ENCODE results near the gene DNHD1. TPM values are rescaled to one million over a fixed set of nuclear protein-coding genes. Genes with fewer than 3 reads are reported as not detected.

DNHD1 gene
- total RNA-seq, 1 experiment from 2014 or later, result 11.5 TPM

DNA sequence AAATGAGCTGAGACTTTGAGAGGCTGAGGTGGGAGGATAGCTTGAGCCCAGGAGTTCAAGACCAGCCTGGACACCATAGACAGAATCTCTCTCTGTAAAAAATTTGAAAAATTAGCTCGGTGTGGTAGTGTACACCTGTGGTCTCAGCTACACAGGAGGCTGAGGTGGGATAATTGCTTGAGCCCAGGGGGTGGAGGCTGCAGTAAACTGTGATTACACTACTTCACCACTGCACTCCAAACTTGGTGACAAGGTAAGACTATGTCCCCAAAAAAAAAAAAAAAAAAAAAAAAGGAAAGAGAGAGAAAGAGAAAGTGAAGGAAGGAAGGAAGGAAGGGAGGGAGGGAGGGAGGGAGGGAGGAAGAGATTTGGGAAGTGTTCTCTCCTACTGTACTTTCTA is 81.1 kb downstream of the DNHD1 start (continued):
- TF ChIP-seq, protein P1, sequence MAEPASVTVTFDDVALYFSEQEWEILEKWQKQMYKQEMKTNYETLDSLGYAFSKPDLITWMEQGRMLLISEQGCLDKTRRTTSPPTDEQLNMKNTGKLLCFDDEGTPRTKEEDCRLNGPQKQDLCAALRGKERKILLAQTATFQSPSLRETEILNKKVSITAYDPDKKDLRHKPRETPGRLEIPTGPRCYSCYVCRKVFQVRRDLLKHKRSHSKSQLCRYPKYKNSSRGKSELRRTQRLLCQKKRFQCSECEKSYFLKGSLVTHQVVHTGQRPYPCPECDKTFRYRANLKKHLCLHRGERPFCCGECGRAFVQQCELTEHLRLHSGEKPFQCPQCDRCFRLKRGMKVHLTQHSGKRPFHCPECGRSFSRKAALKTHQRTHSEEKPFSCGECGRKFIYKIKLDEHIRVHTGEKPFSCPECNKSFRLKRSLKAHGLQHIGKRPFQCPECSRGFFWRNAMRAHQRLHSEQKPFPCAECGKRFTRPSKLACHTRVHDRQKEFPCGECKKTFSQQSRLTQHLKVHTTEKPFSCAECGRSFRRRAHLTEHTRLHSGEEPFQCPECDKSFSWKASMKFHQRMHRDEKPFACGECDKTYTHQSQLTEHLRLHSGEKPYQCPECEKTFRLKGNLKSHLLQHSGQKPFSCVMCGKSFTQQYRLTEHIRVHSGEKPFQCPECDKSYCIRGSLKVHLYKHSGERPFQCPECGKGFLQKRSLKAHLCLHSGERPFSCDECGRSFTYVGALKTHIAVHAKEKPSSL (CRISPR knock-in tag; conservative IDR thresholded peaks at IDR 0.05), result no peak
- TF ChIP-seq, protein P2, sequence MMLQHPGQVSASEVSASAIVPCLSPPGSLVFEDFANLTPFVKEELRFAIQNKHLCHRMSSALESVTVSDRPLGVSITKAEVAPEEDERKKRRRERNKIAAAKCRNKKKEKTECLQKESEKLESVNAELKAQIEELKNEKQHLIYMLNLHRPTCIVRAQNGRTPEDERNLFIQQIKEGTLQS (CRISPR knock-in tag; conservative IDR thresholded peaks at IDR 0.05), result no peak
- TF ChIP-seq, protein P3, sequence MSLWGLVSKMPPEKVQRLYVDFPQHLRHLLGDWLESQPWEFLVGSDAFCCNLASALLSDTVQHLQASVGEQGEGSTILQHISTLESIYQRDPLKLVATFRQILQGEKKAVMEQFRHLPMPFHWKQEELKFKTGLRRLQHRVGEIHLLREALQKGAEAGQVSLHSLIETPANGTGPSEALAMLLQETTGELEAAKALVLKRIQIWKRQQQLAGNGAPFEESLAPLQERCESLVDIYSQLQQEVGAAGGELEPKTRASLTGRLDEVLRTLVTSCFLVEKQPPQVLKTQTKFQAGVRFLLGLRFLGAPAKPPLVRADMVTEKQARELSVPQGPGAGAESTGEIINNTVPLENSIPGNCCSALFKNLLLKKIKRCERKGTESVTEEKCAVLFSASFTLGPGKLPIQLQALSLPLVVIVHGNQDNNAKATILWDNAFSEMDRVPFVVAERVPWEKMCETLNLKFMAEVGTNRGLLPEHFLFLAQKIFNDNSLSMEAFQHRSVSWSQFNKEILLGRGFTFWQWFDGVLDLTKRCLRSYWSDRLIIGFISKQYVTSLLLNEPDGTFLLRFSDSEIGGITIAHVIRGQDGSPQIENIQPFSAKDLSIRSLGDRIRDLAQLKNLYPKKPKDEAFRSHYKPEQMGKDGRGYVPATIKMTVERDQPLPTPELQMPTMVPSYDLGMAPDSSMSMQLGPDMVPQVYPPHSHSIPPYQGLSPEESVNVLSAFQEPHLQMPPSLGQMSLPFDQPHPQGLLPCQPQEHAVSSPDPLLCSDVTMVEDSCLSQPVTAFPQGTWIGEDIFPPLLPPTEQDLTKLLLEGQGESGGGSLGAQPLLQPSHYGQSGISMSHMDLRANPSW (CRISPR knock-in tag; conservative IDR thresholded peaks at IDR 0.05; ENCODE audit: low read depth), result no peak
- no peak for TF ChIP-seq TEAD4 (CRISPR knock-in tag; IDR thresholded peaks at IDR 0.05)

DNA sequence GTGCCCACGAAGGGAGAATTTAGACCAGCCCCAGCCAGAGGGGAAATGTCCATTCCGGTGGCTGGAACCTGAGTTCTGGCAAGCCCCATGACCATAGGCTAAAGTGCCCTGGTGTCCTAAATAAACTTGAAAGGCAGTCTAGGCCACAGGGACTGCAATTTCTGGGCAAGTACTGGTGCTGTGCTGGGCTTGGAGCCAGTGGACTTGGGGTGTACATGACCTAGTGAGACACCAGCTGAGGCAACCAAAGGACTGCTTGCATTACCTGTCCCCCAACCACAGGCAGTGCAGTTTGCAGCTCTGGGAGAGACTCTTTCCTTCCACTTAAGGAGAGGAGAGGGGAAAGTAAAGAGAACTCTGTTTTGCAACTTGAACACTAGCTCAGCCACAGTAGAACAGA is 82.6 kb downstream of the DNHD1 start:
- Mint-ChIP-seq H3K4me3 (no peak overlapping the region), H3K4me1 (no peaks in the 10 kb centered on the region), H3K27me3 (ENCODE audit: low read depth) (no peaks in the 10 kb centered on the region), H3K27ac (no peak overlapping the region), H3K36me3 (peaks cover 3% of the 10 kb centered on the region), H3K9me3 (peaks cover 24% of the 10 kb centered on the region)
- DNase-seq (ENCODE audit: low spot score) (no peak), ATAC-seq (no peak)
- TF ChIP-seq TP53 (CRISPR knock-in tag; IDR thresholded peaks at IDR 0.05) (no peak), KAT7 (CRISPR knock-in tag; IDR thresholded peaks at IDR 0.05; ENCODE audit: borderline replicate concordance) (no peak), NFE2L1 (CRISPR knock-in tag; IDR thresholded peaks at IDR 0.05) (no peak), MYBL2 (CRISPR knock-in tag; IDR thresholded peaks at IDR 0.05) (no peak), CREM (CRISPR knock-in tag; IDR thresholded peaks at IDR 0.05) (no peak), ETV6 (CRISPR knock-in tag; IDR thresholded peaks at IDR 0.05) (no peak)
- TF ChIP-seq, protein P2 (CRISPR knock-in tag; conservative IDR thresholded peaks at IDR 0.05), result no peak
- ChIA-PET POLR2A (no interaction called here), CTCF (interaction anchor here (1.3 to 1.6 kb wide), 2 partner anchors 9 to 48 kb away, joined by 4 read pairs; no protein-coding TSS in a partner anchor)

DNA sequence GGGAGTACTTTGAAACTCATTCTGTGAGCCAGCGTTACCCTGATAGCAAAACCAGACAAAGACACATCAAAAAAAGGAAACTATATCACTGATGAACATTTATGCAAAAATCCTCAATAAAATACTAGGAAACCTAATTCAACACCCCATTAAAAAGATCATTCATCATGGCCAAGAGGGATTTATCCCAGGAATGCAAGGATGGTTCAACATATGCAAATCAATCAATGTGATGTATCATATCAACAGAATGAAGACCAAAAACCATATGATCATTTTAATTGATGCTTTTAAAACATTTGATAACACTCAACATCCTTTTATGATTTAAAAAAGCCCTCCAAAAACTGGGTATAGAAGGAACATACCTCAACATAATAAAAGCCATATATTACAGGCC is 86.5 kb downstream of the DNHD1 start:
- CTCF ChIA-PET, result no interaction called here
- TF ChIP-seq EMX1 (CRISPR knock-in tag; IDR thresholded peaks at IDR 0.05) (no peak), ZNF219 (CRISPR knock-in tag; IDR thresholded peaks at IDR 0.05; ENCODE audit: borderline replicate concordance) (no peak), ESRRA (CRISPR knock-in tag; IDR thresholded peaks at IDR 0.05; ENCODE audit: borderline replicate concordance) (no peak), ZNF416 (CRISPR knock-in tag; IDR thresholded peaks at IDR 0.05) (no peak), SOX15 (CRISPR knock-in tag; IDR thresholded peaks at IDR 0.05) (no peak), SMAD4 (CRISPR knock-in tag; IDR thresholded peaks at IDR 0.05) (no peak), ETV6 (CRISPR knock-in tag; IDR thresholded peaks at IDR 0.05) (no peak), NR2C2 (CRISPR knock-in tag; IDR thresholded peaks at IDR 0.05) (no peak), TEAD4 (CRISPR knock-in tag; IDR thresholded peaks at IDR 0.05) (no peak), TEAD1 (CRISPR knock-in tag; IDR thresholded peaks at IDR 0.05) (no peak)
- TF ChIP-seq, protein P4, sequence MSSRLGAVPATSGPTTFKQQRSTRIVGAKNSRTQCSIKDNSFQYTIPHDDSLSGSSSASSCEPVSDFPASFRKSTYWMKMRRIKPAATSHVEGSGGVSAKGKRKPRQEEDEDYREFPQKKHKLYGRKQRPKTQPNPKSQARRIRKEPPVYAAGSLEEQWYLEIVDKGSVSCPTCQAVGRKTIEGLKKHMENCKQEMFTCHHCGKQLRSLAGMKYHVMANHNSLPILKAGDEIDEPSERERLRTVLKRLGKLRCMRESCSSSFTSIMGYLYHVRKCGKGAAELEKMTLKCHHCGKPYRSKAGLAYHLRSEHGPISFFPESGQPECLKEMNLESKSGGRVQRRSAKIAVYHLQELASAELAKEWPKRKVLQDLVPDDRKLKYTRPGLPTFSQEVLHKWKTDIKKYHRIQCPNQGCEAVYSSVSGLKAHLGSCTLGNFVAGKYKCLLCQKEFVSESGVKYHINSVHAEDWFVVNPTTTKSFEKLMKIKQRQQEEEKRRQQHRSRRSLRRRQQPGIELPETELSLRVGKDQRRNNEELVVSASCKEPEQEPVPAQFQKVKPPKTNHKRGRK (CRISPR knock-in tag; IDR thresholded peaks at IDR 0.05; ENCODE audit: borderline replicate concordance), result no peak
- TF ChIP-seq, protein P5, sequence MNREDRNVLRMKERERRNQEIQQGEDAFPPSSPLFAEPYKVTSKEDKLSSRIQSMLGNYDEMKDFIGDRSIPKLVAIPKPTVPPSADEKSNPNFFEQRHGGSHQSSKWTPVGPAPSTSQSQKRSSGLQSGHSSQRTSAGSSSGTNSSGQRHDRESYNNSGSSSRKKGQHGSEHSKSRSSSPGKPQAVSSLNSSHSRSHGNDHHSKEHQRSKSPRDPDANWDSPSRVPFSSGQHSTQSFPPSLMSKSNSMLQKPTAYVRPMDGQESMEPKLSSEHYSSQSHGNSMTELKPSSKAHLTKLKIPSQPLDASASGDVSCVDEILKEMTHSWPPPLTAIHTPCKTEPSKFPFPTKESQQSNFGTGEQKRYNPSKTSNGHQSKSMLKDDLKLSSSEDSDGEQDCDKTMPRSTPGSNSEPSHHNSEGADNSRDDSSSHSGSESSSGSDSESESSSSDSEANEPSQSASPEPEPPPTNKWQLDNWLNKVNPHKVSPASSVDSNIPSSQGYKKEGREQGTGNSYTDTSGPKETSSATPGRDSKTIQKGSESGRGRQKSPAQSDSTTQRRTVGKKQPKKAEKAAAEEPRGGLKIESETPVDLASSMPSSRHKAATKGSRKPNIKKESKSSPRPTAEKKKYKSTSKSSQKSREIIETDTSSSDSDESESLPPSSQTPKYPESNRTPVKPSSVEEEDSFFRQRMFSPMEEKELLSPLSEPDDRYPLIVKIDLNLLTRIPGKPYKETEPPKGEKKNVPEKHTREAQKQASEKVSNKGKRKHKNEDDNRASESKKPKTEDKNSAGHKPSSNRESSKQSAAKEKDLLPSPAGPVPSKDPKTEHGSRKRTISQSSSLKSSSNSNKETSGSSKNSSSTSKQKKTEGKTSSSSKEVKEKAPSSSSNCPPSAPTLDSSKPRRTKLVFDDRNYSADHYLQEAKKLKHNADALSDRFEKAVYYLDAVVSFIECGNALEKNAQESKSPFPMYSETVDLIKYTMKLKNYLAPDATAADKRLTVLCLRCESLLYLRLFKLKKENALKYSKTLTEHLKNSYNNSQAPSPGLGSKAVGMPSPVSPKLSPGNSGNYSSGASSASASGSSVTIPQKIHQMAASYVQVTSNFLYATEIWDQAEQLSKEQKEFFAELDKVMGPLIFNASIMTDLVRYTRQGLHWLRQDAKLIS (CRISPR knock-in tag; IDR thresholded peaks at IDR 0.05; ENCODE audit: borderline replicate concordance), result no peak
- TF ChIP-seq, protein P6, sequence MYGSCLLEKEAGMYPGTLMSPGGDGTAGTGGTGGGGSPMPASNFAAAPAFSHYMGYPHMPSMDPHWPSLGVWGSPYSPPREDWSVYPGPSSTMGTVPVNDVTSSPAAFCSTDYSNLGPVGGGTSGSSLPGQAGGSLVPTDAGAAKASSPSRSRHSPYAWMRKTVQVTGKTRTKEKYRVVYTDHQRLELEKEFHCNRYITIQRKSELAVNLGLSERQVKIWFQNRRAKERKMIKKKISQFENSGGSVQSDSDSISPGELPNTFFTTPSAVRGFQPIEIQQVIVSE (CRISPR knock-in tag; IDR thresholded peaks at IDR 0.05; ENCODE audit: borderline replicate concordance), result no peak
- TF ChIP-seq, protein P7, sequence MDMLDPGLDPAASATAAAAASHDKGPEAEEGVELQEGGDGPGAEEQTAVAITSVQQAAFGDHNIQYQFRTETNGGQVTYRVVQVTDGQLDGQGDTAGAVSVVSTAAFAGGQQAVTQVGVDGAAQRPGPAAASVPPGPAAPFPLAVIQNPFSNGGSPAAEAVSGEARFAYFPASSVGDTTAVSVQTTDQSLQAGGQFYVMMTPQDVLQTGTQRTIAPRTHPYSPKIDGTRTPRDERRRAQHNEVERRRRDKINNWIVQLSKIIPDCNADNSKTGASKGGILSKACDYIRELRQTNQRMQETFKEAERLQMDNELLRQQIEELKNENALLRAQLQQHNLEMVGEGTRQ (CRISPR knock-in tag; IDR thresholded peaks at IDR 0.05), result no peak

More for the DNA sequence above, 86.5 kb downstream of the DNHD1 start:
- Mint-ChIP-seq H3K4me1 (no peaks in the 10 kb centered on the region), H3K27ac (no peak overlapping the region), H3K4me3 (no peak overlapping the region), H3K9me3 (peaks cover 34% of the 10 kb centered on the region), H3K27me3 (ENCODE audit: low read depth) (no peaks in the 10 kb centered on the region), H3K36me3 (peaks cover 3% of the 10 kb centered on the region)
- no peak for DNase-seq (ENCODE audit: low spot score)
- no peak for ATAC-seq
- POLR2A ChIA-PET, result no interaction called here
